Common myeloid progenitor, CD34-positive (primary cell): ENCODE measurements around the gene CSE1L. TPM values are rescaled to one million over a fixed set of nuclear protein-coding genes. Genes with fewer than 3 reads are reported as not detected.
A peak's percentile ranks its signal among the peaks of the same experiment; 100 is the strongest.

Experiments
- CTCF ChIA-PET: fragments of 350-600 bp; sonication (Branson Sonifier 250); formaldehyde crosslinking; loops from one replicate; lab custom pipeline; 2021; ENCODE audit warnings: antibody characterized with exemption; lab: Charles Lee
- POLR2A ChIA-PET: fragments of 350-600 bp; sonication (Branson Sonifier 250); formaldehyde crosslinking; loops from one replicate; lab custom pipeline; 2021; ENCODE audit warnings: antibody characterized with exemption; lab: Charles Lee
- DNase-seq, 3 donors: peaks; one replicate each; pipeline versions ENCODE4 v3.0.0 to v3.0.0-alpha.2; 2013
- H3K27ac ChIP-seq, 2 experiments: 1 replicate in 1 of 2; 2 replicates in 1 of 2; pipeline ENCODE4 v1.7.0; 2013; ENCODE audit warnings: inconsistent platforms in 2 of 2, low read length in 2 of 2, mild to moderate bottlenecking in 2 of 2, low read depth in 1 of 2, moderate library complexity in 1 of 2; ENCODE audit not compliant: severe bottlenecking in 2 of 2, insufficient read depth in 1 of 2, poor library complexity in 1 of 2
- H3K27me3 ChIP-seq, 5 experiments: replicated peaks in 2 of 5; 1 replicate in 3 of 5; 2 replicates in 2 of 5; pipeline versions ENCODE4 v1.6.1 to v1.7.0; 2013; ENCODE audit warnings: low read length in 4 of 5, mild to moderate bottlenecking in 2 of 5, moderate library complexity in 2 of 5, inconsistent platforms in 1 of 5; ENCODE audit not compliant: insufficient read depth in 5 of 5, control insufficient read depth in 4 of 5
- H3K36me3 ChIP-seq, 4 experiments: 1 replicate in 2 of 4; 2 replicates in 2 of 4; pipeline versions ENCODE4 v1.6.1 to v1.7.0; 2013; ENCODE audit warnings: low read length in 3 of 4, control low read depth in 1 of 4, mild to moderate bottlenecking in 1 of 4; ENCODE audit not compliant: control insufficient read depth in 4 of 4, insufficient read depth in 4 of 4
- H3K4me1 ChIP-seq, 4 experiments: 1 replicate in 3 of 4; 2 replicates in 1 of 4; pipeline versions ENCODE4 v1.6.1 to v1.7.1; 2013; ENCODE audit warnings: low read length in 3 of 4, mild to moderate bottlenecking in 3 of 4, control low read depth in 1 of 4, inconsistent platforms in 1 of 4, moderate library complexity in 1 of 4; ENCODE audit not compliant: control insufficient read depth in 4 of 4, insufficient read depth in 4 of 4; ENCODE audit errors: control extremely low read depth in 1 of 4
- H3K4me3 ChIP-seq, 7 experiments: 1 replicate in 4 of 7; 2 replicates in 3 of 7; pipeline versions ENCODE4 v1.5.1 to v1.7.0; 2013; ENCODE audit warnings: mild to moderate bottlenecking in 7 of 7, low read length in 6 of 7, moderate library complexity in 6 of 7, inconsistent platforms in 2 of 7, low read depth in 2 of 7, control low read depth in 1 of 7; ENCODE audit not compliant: insufficient read depth in 4 of 7, control insufficient read depth in 1 of 7; ENCODE audit errors: extremely low read depth in 1 of 7
- H3K9me3 ChIP-seq, 5 experiments: 1 replicate in 4 of 5; 2 replicates in 1 of 5; pipeline versions ENCODE4 v1.6.1 to v1.7.1; 2013; ENCODE audit warnings: low read length in 4 of 5, mild to moderate bottlenecking in 2 of 5, inconsistent platforms in 1 of 5, low read depth in 1 of 5, moderate library complexity in 1 of 5; ENCODE audit not compliant: control insufficient read depth in 4 of 5, insufficient read depth in 2 of 5; ENCODE audit errors: control extremely low read depth in 1 of 5
- WGBS: methylation state at CpG from one replicate; pipeline ENCODE4 v1.1.5; 2013; ENCODE audit not compliant: insufficient coverage; 5-methylcytosine and 5-hydroxymethylcytosine counted together
- polyA plus RNA-seq: library from polyadenylated mRNA; unstranded; fragments of 120-200 nt; gene quantifications from one replicate; pipeline ENCODE4 v1.2.1, GENCODE V29; 2013

Gene CSE1L, protein sequence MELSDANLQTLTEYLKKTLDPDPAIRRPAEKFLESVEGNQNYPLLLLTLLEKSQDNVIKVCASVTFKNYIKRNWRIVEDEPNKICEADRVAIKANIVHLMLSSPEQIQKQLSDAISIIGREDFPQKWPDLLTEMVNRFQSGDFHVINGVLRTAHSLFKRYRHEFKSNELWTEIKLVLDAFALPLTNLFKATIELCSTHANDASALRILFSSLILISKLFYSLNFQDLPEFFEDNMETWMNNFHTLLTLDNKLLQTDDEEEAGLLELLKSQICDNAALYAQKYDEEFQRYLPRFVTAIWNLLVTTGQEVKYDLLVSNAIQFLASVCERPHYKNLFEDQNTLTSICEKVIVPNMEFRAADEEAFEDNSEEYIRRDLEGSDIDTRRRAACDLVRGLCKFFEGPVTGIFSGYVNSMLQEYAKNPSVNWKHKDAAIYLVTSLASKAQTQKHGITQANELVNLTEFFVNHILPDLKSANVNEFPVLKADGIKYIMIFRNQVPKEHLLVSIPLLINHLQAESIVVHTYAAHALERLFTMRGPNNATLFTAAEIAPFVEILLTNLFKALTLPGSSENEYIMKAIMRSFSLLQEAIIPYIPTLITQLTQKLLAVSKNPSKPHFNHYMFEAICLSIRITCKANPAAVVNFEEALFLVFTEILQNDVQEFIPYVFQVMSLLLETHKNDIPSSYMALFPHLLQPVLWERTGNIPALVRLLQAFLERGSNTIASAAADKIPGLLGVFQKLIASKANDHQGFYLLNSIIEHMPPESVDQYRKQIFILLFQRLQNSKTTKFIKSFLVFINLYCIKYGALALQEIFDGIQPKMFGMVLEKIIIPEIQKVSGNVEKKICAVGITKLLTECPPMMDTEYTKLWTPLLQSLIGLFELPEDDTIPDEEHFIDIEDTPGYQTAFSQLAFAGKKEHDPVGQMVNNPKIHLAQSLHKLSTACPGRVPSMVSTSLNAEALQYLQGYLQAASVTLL
- polyA plus RNA-seq: 29.5 TPM

DNA sequence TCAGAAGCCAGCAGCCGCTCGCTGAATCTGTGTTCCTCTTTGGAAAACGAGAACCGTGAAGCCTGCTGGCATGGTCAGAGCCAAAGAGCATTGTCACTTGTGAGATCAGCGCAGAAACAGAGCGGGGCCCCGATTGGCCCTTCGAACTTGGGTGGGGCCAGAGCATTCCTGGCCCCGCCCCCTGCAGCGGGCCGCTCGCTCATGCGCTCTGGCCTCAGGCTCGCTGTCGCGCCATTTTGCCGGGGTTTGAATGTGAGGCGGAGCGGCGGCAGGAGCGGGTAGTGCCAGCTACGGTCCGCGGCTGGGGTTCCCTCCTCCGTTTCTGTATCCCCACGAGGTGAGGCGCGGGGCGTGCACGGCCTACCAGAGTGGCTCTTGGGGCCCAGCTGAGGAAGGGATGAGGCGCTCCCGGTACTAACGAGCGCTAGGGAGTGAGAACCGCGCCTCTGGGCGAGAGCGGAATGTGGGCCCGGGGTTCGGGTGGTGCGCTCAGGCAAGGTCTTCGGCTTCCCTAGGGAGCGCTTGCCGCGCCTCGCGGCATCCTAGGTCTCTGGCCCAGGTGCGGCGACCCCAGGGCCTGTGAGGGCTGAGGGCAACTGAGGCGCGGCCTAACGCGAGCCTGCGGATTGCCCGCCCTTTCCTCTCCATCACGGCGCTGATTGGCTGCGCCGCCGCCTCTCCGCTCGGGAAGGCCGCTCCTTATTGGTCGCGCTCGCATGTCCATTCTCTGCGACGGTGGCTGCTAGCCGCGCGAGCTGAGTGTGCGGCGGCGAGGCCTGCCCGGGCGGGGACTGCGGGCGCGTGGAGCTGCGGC lies at the start of gene CSE1L:
CSE1L (plus strand) TSS at position 226 of the 814 bp plus-strand sequence. CDS start 12,152 bp downstream, outside the sequence.
- CTCF ChIA-PET: interaction anchor here (0.8 to 2.3 kb wide), 4 partner anchors 11 to 17 kb away, joined by 3 to 7 read pairs (median 3); no protein-coding TSS in a partner anchor

DNA sequence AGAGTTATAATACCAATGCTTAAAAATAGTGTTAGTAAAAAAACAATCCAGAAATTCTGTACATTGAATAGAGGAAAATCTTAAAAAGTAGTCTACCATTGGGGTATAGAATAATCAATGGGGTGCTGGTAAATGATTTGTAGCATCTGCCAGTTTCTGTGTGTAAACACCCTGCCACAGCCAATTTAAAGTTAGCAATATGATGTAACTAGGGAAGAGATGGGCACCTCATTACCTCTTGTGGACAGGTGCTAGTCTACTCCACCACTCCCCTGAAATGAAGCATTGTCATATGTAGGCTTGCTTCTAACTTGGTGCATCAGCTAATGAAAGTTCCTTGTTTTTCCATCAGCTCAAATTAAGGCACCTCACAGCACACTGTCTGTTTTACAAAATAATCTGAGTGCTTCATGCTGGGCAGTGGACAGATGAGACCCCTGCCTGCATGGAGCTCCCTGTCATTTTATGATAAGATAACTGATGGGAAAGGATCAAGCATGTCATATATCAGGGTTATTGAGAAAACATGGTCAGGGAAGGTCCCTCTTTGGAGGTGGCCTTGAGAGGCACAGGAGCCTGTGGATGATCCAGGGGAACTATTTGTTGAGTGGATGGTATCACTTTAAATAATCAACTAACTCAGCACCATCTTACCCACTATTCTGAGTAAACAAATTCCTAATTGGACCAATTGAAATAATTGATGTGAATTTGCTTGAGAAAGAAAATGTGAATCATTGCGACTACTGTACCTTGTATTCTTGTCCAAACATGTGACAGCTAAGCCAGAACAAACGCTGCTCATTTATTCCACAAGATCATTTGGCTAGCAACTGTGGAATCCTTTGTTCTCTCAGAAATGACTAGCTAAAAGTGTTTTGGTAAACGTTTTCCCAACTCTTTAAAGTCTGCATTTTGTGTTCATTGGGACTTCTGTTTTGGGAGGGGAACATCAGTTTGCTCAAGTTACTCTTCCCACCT lies 45.9 kb upstream of the CSE1L start:
- no peaks in the 10 kb centered on the region for H3K27me3 ChIP-seq
- H3K27ac ChIP-seq: no peak overlapping the region
- no peaks in the 10 kb centered on the region for H3K9me3 ChIP-seq
- DNase-seq: no peak
- ChIA-PET POLR2A (interaction anchor here (1.1 kb wide), 1 partner anchor 18 kb away, joined by 3 read pairs; no protein-coding TSS in a partner anchor), CTCF (interaction anchor here (1.5 kb wide), 1 partner anchor 14 kb away, joined by 5 read pairs; no protein-coding TSS in a partner anchor)
- peaks cover 0 to 3% (median 1%) of the 10 kb centered on the region in 4 experiments for H3K4me1 ChIP-seq
- peaks cover 21 to 66% (median 38%) of the 10 kb centered on the region in 4 experiments for H3K36me3 ChIP-seq
- 90% methylated on average over 3 of the region's 3 CpGs for WGBS
- no peak overlapping the region for H3K4me3 ChIP-seq

More for the DNA sequence above, at the start of gene CSE1L:
- Histone ChIP-seq H3K36me3 (peaks cover 0 to 26% (median 3%) of the 10 kb centered on the region in 4 experiments), H3K4me3 (peak within 1 kb of the TSS; percentile 65 to 100 (median 92)), H3K27me3 (no peaks in the 10 kb centered on the region), H3K9me3 (no peaks in the 10 kb centered on the region), H3K4me1 (peaks cover 3 to 23% (median 18%) of the 10 kb centered on the region in 4 experiments), H3K27ac (peak within 1 kb of the TSS; percentile 79 to 89)
- DNase-seq: peak; percentile 95 to 98 (median 98)
- POLR2A ChIA-PET: interaction anchor here (1.0 to 1.4 kb wide), 2 partner anchors 9 to 10 kb away, joined by 3 to 5 read pairs; no protein-coding TSS in a partner anchor
- WGBS: 0% methylated on average over 70 of the region's 80 CpGs

DNA sequence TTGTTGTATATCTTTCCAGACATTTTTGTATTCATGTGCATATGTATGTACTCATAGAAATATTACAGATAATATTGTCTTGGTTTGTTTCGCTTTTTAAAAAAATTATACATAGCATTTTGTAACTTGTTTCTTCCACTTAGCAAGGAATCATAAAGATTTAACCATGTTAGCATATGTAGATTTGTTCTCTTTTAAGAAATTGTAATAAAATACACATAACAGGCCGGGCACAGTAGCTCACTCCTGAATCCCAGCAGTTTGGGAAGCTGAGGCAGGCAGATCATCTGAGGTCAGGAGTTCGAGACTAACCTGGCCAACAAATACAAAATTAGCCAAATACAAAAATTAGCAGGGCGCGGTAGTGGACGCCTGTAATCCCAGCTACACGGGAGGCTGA lies 44.4 kb upstream of the CSE1L start:
- ChIA-PET CTCF (interaction anchor here (0.7 kb wide), 1 partner anchor 12 kb away, joined by 3 read pairs; no protein-coding TSS in a partner anchor), POLR2A (no interaction called here)
- Histone ChIP-seq H3K27ac (no peak overlapping the region), H3K9me3 (no peaks in the 10 kb centered on the region), H3K4me3 (no peak overlapping the region), H3K36me3 (peaks cover 16 to 63% (median 40%) of the 10 kb centered on the region in 4 experiments), H3K4me1 (no peaks in the 10 kb centered on the region), H3K27me3 (no peaks in the 10 kb centered on the region)
- WGBS: 100% methylated on average over 1 of the region's 7 CpGs
- DNase-seq: no peak

DNA sequence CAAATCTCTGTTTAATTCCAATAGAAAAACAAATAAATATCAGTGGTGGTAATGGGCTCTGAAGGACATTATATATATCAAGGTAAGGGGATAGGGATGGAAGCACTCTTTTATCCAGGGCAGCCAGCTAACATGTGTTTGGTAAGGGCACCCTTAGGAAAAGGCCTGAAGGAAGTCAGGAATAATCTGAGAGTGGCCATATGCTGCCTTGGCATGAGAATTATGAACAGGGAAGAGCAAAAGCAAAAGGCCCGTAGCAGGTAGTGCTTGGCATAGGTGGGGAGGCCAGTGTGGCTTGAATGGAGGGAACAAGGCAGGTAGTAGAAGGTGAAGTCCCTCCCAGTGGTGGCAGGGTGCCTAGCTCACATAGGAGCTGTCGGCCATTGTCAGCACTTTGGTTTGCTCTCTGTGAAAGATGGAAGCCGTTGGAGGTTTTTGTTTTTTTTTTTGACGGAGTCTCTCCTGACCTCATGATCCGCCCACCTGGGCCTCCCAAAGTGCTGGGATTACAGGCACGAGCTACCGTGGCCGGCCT lies 39.6 kb upstream of the CSE1L start:
- Histone ChIP-seq H3K9me3 (no peaks in the 10 kb centered on the region), H3K4me3 (no peak overlapping the region), H3K27me3 (no peaks in the 10 kb centered on the region), H3K4me1 (no peaks in the 10 kb centered on the region), H3K36me3 (peaks cover 17 to 62% (median 33%) of the 10 kb centered on the region in 4 experiments), H3K27ac (no peak overlapping the region)
- no peak for DNase-seq
- ChIA-PET POLR2A (no interaction called here), CTCF (no interaction called here)
- 99% methylated on average over 8 of the region's 8 CpGs for WGBS

DNA sequence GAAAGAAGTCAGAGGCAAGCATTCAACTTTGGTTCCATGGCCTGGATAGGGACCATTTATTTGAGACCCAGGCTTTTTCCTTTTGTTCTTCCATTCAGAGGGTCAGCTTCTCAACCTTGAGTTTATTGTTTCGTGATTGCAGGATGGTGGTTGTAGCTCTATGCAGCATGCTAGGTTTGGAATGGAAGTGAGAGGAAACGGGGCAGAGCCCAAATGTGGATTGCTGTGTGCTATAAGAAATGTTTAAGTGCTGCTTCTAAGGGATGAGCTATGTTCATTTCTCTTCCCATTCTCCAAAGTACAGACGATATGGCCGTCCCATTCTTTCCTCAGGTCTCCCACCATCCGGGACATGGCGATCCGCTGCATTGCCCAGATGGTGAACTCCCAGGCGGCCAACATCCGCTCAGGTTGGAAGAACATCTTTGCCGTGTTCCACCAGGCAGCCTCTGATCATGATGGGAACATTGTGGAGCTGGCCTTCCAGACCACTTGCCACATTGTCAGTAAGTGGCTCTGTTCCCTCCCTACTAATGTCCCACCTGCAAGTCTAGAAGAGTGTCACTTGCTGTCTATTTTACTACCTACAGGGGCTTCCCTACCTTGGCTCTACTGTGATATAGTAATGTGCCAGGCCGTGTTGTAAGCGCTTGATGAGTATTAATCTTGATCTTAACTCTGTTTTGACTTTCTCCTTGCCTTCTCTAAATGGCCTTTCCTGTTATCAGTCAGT lies 36.0 kb upstream of the CSE1L start:
- ChIA-PET POLR2A (no interaction called here), CTCF (interaction anchor here (0.8 to 2.0 kb wide), 2 partner anchors 9 to 19 kb away, joined by 3 to 6 read pairs; no protein-coding TSS in a partner anchor)
- H3K4me3 ChIP-seq: no peak overlapping the region
- over 99% methylated on average over 8 of the region's 12 CpGs for WGBS
- no peak for DNase-seq
- no peaks in the 10 kb centered on the region for H3K27me3 ChIP-seq
- H3K4me1 ChIP-seq: no peaks in the 10 kb centered on the region
- H3K9me3 ChIP-seq: no peaks in the 10 kb centered on the region
- peaks cover 31 to 85% (median 53%) of the 10 kb centered on the region in 4 experiments for H3K36me3 ChIP-seq
- no peak overlapping the region for H3K27ac ChIP-seq
